Choroid plexus epithelial cell (primary cell): Measurements from ENCODE around the gene BRF1.

Experiments used
- DNase-seq: peaks from one replicate; pipeline ENCODE4 v3.0.0-alpha.2; 2010; ENCODE audit warnings: low read depth
- H3K4me3 ChIP-seq: 2 replicates; pipeline ENCODE4 v1.5.1; 2011; ENCODE audit warnings: low read depth, mild to moderate bottlenecking, control low read depth, low read length, moderate library complexity
- TF ChIP-seq, protein P1 (sequence below): conservative IDR thresholded peaks from 2 replicates; pipeline ENCODE4 v1.5.1; 2011; ENCODE audit warnings: low read depth, mild to moderate bottlenecking, control low read depth, inconsistent platforms, low read length, moderate library complexity

The BRF1 gene

DNA sequence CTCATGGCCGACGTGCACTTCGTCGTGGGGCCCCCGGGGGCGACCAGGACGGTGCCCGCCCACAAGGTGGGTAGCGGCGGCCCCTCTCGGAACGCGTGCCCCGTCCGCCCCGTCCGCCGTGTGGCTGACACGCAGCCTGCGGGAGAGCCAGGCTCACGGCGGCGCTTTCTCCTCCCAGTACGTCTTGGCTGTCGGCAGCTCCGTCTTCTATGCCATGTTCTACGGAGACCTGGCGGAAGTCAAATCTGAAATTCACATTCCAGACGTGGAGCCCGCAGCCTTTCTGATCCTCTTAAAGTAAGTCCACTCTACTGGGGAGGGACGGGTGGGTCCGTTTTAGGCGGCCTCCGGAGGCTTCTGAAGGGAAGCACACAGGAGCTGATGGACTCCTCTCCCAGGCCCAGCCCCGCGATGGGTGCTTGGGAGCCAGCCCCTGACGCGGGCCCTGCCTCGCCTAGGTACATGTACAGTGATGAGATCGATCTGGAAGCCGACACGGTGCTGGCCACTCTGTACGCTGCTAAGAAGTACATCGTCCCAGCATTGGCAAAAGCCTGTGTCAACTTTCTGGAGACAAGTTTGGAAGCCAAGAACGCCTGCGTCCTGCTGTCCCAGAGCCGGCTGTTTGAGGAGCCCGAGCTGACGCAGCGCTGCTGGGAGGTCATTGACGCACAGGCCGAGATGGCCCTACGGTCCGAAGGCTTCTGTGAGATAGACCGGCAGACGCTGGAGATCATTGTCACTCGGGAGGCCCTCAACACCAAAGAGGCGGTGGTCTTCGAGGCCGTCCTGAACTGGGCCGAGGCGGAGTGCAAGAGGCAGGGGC is 51.4 kb downstream of the BRF1 start:
- TF ChIP-seq, protein P1, sequence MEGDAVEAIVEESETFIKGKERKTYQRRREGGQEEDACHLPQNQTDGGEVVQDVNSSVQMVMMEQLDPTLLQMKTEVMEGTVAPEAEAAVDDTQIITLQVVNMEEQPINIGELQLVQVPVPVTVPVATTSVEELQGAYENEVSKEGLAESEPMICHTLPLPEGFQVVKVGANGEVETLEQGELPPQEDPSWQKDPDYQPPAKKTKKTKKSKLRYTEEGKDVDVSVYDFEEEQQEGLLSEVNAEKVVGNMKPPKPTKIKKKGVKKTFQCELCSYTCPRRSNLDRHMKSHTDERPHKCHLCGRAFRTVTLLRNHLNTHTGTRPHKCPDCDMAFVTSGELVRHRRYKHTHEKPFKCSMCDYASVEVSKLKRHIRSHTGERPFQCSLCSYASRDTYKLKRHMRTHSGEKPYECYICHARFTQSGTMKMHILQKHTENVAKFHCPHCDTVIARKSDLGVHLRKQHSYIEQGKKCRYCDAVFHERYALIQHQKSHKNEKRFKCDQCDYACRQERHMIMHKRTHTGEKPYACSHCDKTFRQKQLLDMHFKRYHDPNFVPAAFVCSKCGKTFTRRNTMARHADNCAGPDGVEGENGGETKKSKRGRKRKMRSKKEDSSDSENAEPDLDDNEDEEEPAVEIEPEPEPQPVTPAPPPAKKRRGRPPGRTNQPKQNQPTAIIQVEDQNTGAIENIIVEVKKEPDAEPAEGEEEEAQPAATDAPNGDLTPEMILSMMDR: no peak
- H3K4me3 ChIP-seq: peak overlapping the region; percentile 69
- peak; percentile 50 for DNase-seq

DNA sequence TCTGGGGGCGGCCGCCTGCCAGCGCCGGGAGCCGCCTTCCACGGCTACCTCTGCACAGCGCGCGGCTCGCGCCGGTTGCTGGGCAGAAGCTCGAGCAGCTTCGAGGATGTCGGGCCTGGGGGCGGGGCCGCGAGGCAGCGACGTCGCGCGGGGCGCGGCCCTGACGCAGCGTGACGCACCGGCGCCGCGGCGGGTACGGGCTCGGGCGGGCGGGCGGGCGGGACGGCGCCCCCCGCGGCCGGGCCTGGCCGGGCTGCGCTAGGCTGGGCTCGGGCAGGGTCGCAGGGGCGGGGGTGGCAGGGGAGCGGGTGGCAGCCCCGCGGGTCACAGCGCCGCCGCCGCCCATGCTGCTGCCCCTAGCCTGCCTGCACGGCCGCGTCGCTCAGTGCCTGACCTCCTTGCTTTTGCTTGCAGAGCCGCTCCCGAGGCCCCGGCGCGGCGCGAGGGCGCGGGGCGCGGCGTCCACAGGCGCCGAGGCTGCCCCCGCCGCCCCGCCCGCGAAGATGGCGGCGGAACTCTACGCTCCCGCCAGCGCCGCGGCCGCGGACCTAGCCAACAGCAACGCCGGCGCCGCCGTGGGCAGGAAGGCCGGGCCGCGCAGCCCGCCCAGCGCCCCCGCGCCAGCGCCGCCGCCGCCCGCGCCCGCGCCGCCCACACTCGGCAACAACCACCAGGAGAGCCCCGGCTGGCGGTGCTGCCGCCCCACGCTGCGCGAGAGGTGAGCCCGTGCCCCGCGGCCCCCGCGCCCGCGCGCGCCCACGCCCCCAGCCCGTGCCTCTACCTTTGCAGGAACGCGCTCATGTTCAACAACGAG is 52.2 kb downstream of the BRF1 start, which contains the start of gene BTBD6:
BTBD6 (plus strand) TSS at position 166 of the 814 bp plus-strand sequence; CDS start at position 345, 179 bp downstream.
- TF ChIP-seq, protein P1: no peak
- H3K4me3 ChIP-seq: peak within 1 kb of the TSS; percentile 69
- DNase-seq: peak; percentile 87

DNA sequence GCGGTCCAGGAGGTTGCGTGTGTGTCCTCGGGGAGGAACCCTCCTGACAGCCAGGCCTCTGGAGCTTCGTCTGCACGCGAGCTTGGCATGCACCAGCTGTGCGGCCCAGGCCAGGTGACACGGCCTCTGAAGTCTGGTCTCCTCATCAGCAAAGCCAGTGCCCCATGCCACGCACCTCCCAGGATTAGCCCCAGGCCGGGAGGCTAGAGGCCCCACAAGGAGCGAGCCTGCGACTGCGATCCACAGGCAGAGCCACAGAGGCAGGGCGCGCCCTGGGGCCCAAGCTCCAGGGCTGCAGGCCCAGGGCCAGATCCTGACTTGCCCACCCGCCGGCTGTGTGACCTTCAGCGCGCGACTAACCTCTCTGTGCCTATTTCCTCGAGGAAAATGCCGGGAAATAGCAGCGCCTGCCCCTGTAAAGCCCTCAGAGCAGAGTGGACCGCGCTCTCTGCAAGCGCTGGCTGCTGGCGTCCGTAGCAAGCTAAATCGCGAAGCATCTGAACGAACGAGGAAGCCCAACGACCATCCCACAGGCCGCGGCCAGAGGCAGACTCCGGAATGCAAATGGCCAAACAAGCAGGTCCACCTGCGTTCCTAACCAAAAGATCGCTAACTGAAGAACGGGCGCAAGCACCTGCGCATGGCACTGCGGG is 53.0 kb downstream of the BRF1 start:
- TF ChIP-seq, protein P1: no peak
- no peak for DNase-seq
- H3K4me3 ChIP-seq: peak overlapping the region; percentile 69

DNA sequence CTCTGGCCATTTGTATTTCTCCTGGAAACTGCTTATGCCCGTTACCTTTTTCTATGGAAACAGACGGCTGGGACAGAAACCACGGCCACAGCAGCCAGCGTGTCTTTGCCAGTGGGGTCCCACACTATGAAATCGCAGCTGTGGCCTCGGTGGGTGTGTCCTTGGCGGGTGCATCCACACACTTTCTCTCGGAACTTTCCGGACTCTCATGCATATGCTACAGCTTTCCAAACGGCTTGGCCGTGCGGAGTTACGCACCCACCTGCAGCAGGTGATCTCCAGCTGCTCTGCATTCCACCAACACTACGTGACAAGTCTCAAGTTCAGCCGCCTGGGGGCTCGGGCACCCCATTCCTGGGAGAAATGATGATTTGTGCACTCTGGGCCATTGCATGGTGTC is 53.8 kb downstream of the BRF1 start:
- TF ChIP-seq, protein P1: no peak
- DNase-seq: no peak
- H3K4me3 ChIP-seq: no peak overlapping the region

DNA sequence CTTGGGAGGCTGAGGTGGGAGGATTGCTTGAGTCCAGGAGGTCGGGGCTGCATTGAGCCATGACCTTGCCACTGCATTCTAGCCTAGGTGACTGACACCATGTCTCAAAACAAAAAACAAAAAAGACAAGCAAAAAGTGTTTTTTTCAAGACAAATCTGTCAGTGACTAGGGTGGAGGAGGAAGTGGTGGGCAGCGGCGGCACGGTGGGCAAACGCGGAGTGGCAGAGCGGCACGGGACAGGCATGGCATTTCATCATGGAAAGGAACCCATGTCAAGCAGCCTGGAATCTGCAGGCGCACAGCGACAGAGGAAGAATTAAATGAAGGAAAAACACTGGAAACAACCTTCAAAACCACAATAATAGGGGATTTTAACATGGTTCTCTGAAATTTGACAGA is 56.5 kb downstream of the BRF1 start:
- no peak overlapping the region for H3K4me3 ChIP-seq
- TF ChIP-seq, protein P1: no peak
- DNase-seq: no peak

DNA sequence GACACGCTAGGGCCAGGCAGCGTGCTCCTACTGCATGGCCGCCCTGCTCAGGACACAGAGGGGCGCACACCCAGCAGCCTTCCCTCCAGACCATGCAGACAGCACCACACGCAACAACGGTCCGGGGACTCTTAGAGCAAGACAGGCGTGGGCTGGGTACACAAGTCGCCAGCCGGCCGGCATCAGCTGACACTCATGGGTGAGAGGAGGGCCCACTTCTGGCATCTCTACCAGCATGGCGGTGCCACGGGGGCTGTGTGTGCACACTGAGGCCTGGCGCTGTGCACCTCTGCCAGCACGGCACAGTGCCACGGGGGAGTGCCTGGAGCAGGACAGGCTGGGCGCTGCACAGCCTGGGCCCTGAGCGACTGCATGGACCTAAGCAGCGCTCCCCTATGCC is 59.2 kb downstream of the BRF1 start:
- no peak for DNase-seq
- TF ChIP-seq, protein P1: no peak
- no peak overlapping the region for H3K4me3 ChIP-seq
